Heart right ventricle (tissue), 12 donors: ENCODE results near the gene FREM1. TPM values are rescaled to one million over a fixed set of nuclear protein-coding genes. Genes with fewer than 3 reads are reported as not detected.

Experiments
- polyA plus RNA-seq, 2 donors: library from polyadenylated mRNA; stranded (reverse); fragments of 200-250 nt; gene quantifications; one replicate each; pipeline ENCODE4 v1.2.3, GENCODE V29; 2013
- total RNA-seq, 10 donors: library from RNA; stranded (reverse); fragmentation: NEBNext Ultra II Directional in 3 of 10; extraction: Animal tissue kit (Norgen Biotek cat#: 25700) in 3 of 10; gene quantifications; one replicate each; pipeline versions ENCODE4 v1.2.1 to v1.2.4, GENCODE V29; 2021 to 2023
- donor health status: ischemic (EF 13 %, LVEDD 7.1; RV severe dilation, severe dysfunction).
- donor health status: healthy with polysubstance abuse.
- donor health status: DM: no; HTN: yes; CAD: no.
- donor health status: DM: no; HTN: no; CAD: no.
- donor health status: ischemic (EF 25% LVEDD 6.9; RV normal size, moderate dysfunction).
- donor health status: ischemic (EF 25% LVEDD 5.7; RV mildly dilated, moderate dysfunction).
- donor health status: healthy.
- donor health status: nonischemic (EF 11% LVEDD 7.7; RV severe dilation, severe dysfunction).
- donor health status: DM: yes; HTN: yes; CAD: no.
- donor health status: PGD.
- donor health status: ischemic (EF 29% LVEDD 5.4; RV normal size, mild dysfunction).
- donor health status: nonischemic (EF 23%, LVEDD 6.1; RV moderate dilation, normal function).

FREM1 gene
- total and polyA plus RNA-seq, 12 donors: 0.59 to 5.9 (median 3.1) TPM

Other genes with a start within 250 kb of the FREM1 start
- 1 to 10 TPM; 5.9 to 8.4 (median 7.2) TPM for gene ZDHHC21, start 217.0 kb downstream of the FREM1 start, total RNA-seq
- 1 to 10 TPM; 1.9 to 7.5 TPM for gene ZDHHC21, start 217.0 kb downstream of the FREM1 start, polyA plus RNA-seq
- under 1 TPM in 2 of 10 donors, not detected in 8; 0.30 to 0.35 TPM for gene CER1, start 187.7 kb downstream of the FREM1 start, total RNA-seq
- not detected for gene CER1, start 187.7 kb downstream of the FREM1 start, polyA plus RNA-seq